WTC11 (cell line): ENCODE results near the gene ADGRL3.

Experiments
- CBFB ChIP-seq: sonication (generic); formaldehyde crosslinking; IDR thresholded peaks from 2 replicates; pipeline ENCODE4 v1.8.1; 2022; ENCODE audit warnings: mild to moderate bottlenecking, low read depth, missing genetic modification reagents
- CTCF ChIP-seq: fragments of 200-600 bp; IDR thresholded peaks from 2 replicates; pipeline ENCODE4 v1.8.0; 2022; ENCODE audit warnings: antibody characterized with exemption
- ELF4 ChIP-seq: sonication (generic); formaldehyde crosslinking; IDR thresholded peaks from 2 replicates; pipeline ENCODE4 v1.8.1; 2022; ENCODE audit warnings: low read depth, mild to moderate bottlenecking, moderate library complexity, missing genetic modification reagents
- EMX1 ChIP-seq: fragments of 250-450 bp; sonication (Bioruptor Pico); IDR thresholded peaks from 2 replicates; pipeline ENCODE4 v1.8.0; 2021; ENCODE audit warnings: mild to moderate bottlenecking
- IRF2 ChIP-seq: sonication (generic); formaldehyde crosslinking; IDR thresholded peaks from 2 replicates; pipeline ENCODE4 v1.8.0; 2022; ENCODE audit warnings: low read depth, missing genetic modification reagents, borderline replicate concordance
- NFE2L1 ChIP-seq: sonication (generic); formaldehyde crosslinking; IDR thresholded peaks from 2 replicates; pipeline ENCODE4 v1.8.1; 2023; ENCODE audit warnings: missing genetic modification reagents
- TF ChIP-seq, protein P1 (sequence below): sonication (generic); formaldehyde crosslinking; IDR thresholded peaks from 2 replicates; pipeline ENCODE4 v1.8.1; 2023; ENCODE audit warnings: mild to moderate bottlenecking, missing genetic modification reagents, moderate library complexity

DNA sequence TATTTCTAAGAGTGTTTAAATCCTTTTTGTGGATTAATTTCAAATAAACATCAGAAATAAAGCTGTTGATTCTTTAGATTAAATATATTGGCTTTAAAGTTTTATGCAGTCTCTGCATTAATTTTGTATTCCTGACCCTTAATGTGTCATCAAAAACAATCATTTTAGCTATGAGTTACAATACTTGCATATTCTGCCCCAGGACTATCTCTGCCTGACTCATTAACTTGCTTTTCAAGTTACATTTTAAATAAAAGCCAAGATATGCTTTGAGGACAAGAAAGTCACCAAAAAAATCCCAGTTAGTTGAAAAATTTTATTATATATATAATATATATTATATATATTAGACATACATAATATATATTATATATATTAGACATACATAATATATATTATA, 208.7 kb downstream of the ADGRL3 start:
- no peak for TF ChIP-seq CBFB (CRISPR knock-in tag)
- TF ChIP-seq, protein P1, sequence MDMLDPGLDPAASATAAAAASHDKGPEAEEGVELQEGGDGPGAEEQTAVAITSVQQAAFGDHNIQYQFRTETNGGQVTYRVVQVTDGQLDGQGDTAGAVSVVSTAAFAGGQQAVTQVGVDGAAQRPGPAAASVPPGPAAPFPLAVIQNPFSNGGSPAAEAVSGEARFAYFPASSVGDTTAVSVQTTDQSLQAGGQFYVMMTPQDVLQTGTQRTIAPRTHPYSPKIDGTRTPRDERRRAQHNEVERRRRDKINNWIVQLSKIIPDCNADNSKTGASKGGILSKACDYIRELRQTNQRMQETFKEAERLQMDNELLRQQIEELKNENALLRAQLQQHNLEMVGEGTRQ (CRISPR knock-in tag): no peak
- no peak for TF ChIP-seq NFE2L1 (CRISPR knock-in tag)
- no peak for TF ChIP-seq CTCF
- TF ChIP-seq EMX1 (CRISPR knock-in tag): no peak
- TF ChIP-seq ELF4 (CRISPR knock-in tag): no peak
- no peak for TF ChIP-seq IRF2 (CRISPR knock-in tag)
